HepG2 (cell line): ENCODE measurements around the gene PSMG3. TPM values are rescaled to one million over a fixed set of nuclear protein-coding genes. Genes with fewer than 3 reads are reported as not detected.
A peak's percentile ranks its signal among the peaks of the same experiment; 100 is the strongest.

Source experiments
- AGO2 ChIP-seq: fragments of 200-400 bp; formaldehyde crosslinking; optimal IDR thresholded peaks from 2 replicates; pipeline ENCODE3; 2017; ENCODE audit warnings: mild to moderate bottlenecking, low read depth, low read length, moderate library complexity
- BHLHE40 ChIP-seq: IDR thresholded peaks from 2 replicates; pipeline ENCODE4 v1.6.1; 2011; ENCODE audit warnings: low read length, improper control_type of control experiment
- FOXK1 ChIP-seq: sonication (generic); formaldehyde crosslinking; IDR thresholded peaks from 2 replicates; pipeline ENCODE4 v1.4.0; 2020; ENCODE audit warnings: low read depth, missing genetic modification reagents, borderline replicate concordance
- IRX3 ChIP-seq: sonication (generic); formaldehyde crosslinking; IDR thresholded peaks from 2 replicates; pipeline ENCODE4 v1.8.1; 2023; ENCODE audit warnings: mild to moderate bottlenecking, low read depth, missing genetic modification reagents, borderline replicate concordance
- MAZ ChIP-seq, 2 experiments: sonication (generic) in 1 of 2; formaldehyde crosslinking in 1 of 2; IDR thresholded peaks; 2 replicates each; pipeline versions ENCODE4 v1.5.0 to v1.6.1; 2012 to 2020; ENCODE audit warnings: low read depth in 2 of 2, mild to moderate bottlenecking in 2 of 2, borderline replicate concordance in 1 of 2, improper control_type of control experiment in 1 of 2, low read length in 1 of 2, missing genetic modification reagents in 1 of 2, moderate library complexity in 1 of 2
- NBN ChIP-seq: fragments of 450-650 bp; conservative IDR thresholded peaks from 2 replicates; pipeline ENCODE4 v1.6.1; 2017
- RFX5 ChIP-seq: IDR thresholded peaks from 2 replicates; pipeline ENCODE4 v1.6.1; 2011; ENCODE audit warnings: low read depth, low read length, improper control_type of control experiment
- SYNCRIP ChIP-seq: fragments of 200-400 bp; formaldehyde crosslinking; IDR thresholded peaks from 2 replicates; pipeline ENCODE4 v1.6.1; 2018; ENCODE audit warnings: mild to moderate bottlenecking, low read depth, low read length; ENCODE audit not compliant: insufficient read depth
- THAP11 ChIP-seq: IDR thresholded peaks from 2 replicates; pipeline ENCODE4 v1.6.1; 2016; ENCODE audit warnings: missing biosample characterization, missing genetic modification reagents
- ZBTB38 ChIP-seq: sonication (generic); formaldehyde crosslinking; IDR thresholded peaks from 2 replicates; pipeline ENCODE4 v1.5.1; 2020; ENCODE audit warnings: mild to moderate bottlenecking, missing genetic modification reagents
- ZIK1 ChIP-seq: sonication (generic); formaldehyde crosslinking; IDR thresholded peaks from 2 replicates; pipeline ENCODE4 v1.5.0; 2020; ENCODE audit warnings: mild to moderate bottlenecking, low read depth, missing genetic modification reagents, borderline replicate concordance
- ZNF10 ChIP-seq: sonication (generic); formaldehyde crosslinking; IDR thresholded peaks from 2 replicates; pipeline ENCODE4 v1.4.0; 2020; ENCODE audit warnings: mild to moderate bottlenecking, low read depth, missing genetic modification reagents, borderline replicate concordance
- ZNF17 ChIP-seq: sonication (generic); formaldehyde crosslinking; IDR thresholded peaks from 2 replicates; pipeline ENCODE4 v1.5.0; 2020; ENCODE audit warnings: mild to moderate bottlenecking, missing genetic modification reagents
- ZNF333 ChIP-seq: sonication (generic); formaldehyde crosslinking; IDR thresholded peaks from 2 replicates; pipeline ENCODE4 v1.4.0; 2020; ENCODE audit warnings: mild to moderate bottlenecking, missing genetic modification reagents, borderline replicate concordance
- ZNF335 ChIP-seq: sonication (generic); formaldehyde crosslinking; IDR thresholded peaks from 2 replicates; pipeline ENCODE4 v1.4.0; 2020; ENCODE audit warnings: missing genetic modification reagents
- ZNF337 ChIP-seq: sonication (generic); formaldehyde crosslinking; IDR thresholded peaks from 2 replicates; pipeline ENCODE4 v1.5.1; 2020; ENCODE audit warnings: missing genetic modification reagents, low read depth, mild to moderate bottlenecking, borderline replicate concordance
- ZNF460 ChIP-seq: sonication (generic); formaldehyde crosslinking; IDR thresholded peaks from 2 replicates; pipeline ENCODE4 v1.5.1; 2020; ENCODE audit warnings: missing genetic modification reagents, mild to moderate bottlenecking, borderline replicate concordance
- ZNF484 ChIP-seq: sonication (generic); formaldehyde crosslinking; IDR thresholded peaks from 2 replicates; pipeline ENCODE4 v1.5.1; 2020; ENCODE audit warnings: mild to moderate bottlenecking, low read depth, missing genetic modification reagents, borderline replicate concordance
- ZNF558 ChIP-seq: sonication (generic); formaldehyde crosslinking; IDR thresholded peaks from 2 replicates; pipeline ENCODE4 v1.9.0; 2022; ENCODE audit warnings: mild to moderate bottlenecking, missing genetic modification reagents, borderline replicate concordance
- ZNF768 ChIP-seq: sonication (generic); formaldehyde crosslinking; IDR thresholded peaks from 2 replicates; pipeline ENCODE4 v1.4.0; 2020; ENCODE audit warnings: missing genetic modification reagents
- ZNF883 ChIP-seq: sonication (generic); formaldehyde crosslinking; IDR thresholded peaks from 2 replicates; pipeline ENCODE4 v1.5.1; 2020; ENCODE audit warnings: mild to moderate bottlenecking, missing genetic modification reagents; ENCODE audit errors: not compliant biosample characterization
- polyA plus RNA-seq, 8 experiments: library from polyadenylated mRNA; depleted of rRNA in 3 of 8; stranded (reverse) in 7 of 8; unstranded in 1 of 8; fragments of >200 nt; fragmentation: Illumina TruSeq in 4 of 8; extraction: Trizol in 4 of 8; gene quantifications; 2 replicates each; pipeline versions ENCODE4 v1.2.1 to v1.2.3, GENCODE V29; 2011 to 2016; ENCODE audit warnings: low read depth in 4 of 8, missing spikeins in 1 of 8, mixed read lengths in 1 of 8; ENCODE audit not compliant: insufficient read depth in 1 of 8
- total RNA-seq, 5 experiments: library from RNA; depleted of rRNA; stranded (reverse); fragments of >200 nt; fragmentation: Illumina TruSeq; extraction: Trizol; gene quantifications; 2 replicates each; pipeline ENCODE4 v1.2.3, GENCODE V29; 2016; ENCODE audit warnings: low read depth in 1 of 5
- TF ChIP-seq, protein P1 (sequence below): IDR thresholded peaks from 2 replicates; pipeline ENCODE4 v1.6.1; 2016; ENCODE audit warnings: control low read depth
- TF ChIP-seq, protein P2 (sequence below): IDR thresholded peaks from 2 replicates; pipeline ENCODE4 v1.6.1; 2016; ENCODE audit warnings: low read depth, control low read depth
- TF ChIP-seq, protein P3 (sequence below): IDR thresholded peaks from 2 replicates; pipeline ENCODE4 v1.6.1; 2012; ENCODE audit warnings: inconsistent platforms
- TF ChIP-seq, protein P4 (sequence below): IDR thresholded peaks from 2 replicates; pipeline ENCODE4 v1.6.1; 2016; ENCODE audit warnings: low read depth

PSMG3 gene
- total and polyA plus RNA-seq, 2 of the 13 experiments (the other 11 are each of a cell fraction or from before 2014, with no cell fraction given) = 29.6 to 48.4 TPM

DNA sequence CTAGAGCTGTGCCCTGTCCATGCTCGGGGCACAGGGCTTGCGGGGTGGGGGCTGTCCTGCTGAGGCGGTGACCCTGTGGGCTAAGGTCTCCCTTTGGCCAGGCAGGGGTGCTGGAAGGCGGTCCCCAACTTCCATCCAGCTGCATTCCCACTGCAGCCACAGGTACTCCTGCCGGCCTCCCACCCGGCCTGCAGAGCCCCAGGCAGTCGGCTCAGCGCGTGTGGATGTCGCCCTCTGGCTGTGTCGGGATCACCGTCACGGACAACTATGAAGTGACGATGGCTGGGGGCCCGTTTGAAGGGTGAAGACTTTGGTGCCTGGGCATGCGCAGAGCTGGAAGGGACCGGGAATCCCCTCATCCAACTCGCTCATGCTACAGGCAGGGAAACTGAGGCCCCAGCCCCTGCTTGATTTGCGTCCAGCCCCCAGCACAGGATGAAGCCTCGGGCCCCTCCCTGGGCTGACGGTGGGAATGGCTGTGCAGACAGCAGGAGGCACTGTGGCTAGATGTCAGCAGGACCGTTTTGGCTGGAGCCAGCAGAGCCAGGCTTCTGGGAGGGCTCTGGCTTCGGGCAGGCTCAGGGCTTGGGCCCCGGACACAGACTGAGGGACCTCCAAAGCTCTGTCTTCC, 11.5 kb downstream of the PSMG3 start (continued):
- TF ChIP-seq ZNF337 = no peak
- TF ChIP-seq NBN = no peak
- TF ChIP-seq ZNF768 = 0 out of 2 replicates have a peak, but pooled peaks have one; percentile 9
- 0 out of 2 replicates have a peak, but pooled peaks have one; percentile 17 for TF ChIP-seq ZBTB38 (CRISPR knock-in tag)
- TF ChIP-seq, protein P1, sequence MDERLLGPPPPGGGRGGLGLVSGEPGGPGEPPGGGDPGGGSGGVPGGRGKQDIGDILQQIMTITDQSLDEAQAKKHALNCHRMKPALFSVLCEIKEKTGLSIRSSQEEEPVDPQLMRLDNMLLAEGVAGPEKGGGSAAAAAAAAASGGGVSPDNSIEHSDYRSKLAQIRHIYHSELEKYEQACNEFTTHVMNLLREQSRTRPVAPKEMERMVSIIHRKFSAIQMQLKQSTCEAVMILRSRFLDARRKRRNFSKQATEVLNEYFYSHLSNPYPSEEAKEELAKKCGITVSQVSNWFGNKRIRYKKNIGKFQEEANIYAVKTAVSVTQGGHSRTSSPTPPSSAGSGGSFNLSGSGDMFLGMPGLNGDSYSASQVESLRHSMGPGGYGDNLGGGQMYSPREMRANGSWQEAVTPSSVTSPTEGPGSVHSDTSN = no peak
- 0 out of 2 replicates have a peak, but pooled peaks have one; percentile 36 for TF ChIP-seq THAP11 (CRISPR knock-in tag)
- TF ChIP-seq, protein P2, sequence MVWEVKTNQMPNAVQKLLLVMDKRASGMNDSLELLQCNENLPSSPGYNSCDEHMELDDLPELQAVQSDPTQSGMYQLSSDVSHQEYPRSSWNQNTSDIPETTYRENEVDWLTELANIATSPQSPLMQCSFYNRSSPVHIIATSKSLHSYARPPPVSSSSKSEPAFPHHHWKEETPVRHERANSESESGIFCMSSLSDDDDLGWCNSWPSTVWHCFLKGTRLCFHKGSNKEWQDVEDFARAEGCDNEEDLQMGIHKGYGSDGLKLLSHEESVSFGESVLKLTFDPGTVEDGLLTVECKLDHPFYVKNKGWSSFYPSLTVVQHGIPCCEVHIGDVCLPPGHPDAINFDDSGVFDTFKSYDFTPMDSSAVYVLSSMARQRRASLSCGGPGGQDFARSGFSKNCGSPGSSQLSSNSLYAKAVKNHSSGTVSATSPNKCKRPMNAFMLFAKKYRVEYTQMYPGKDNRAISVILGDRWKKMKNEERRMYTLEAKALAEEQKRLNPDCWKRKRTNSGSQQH (CRISPR knock-in tag) = no peak
- TF ChIP-seq ZIK1 = 0 out of 2 replicates have a peak, but pooled peaks have one; percentile 25
- TF ChIP-seq IRX3 = no peak
- TF ChIP-seq FOXK1 (CRISPR knock-in tag) = no peak
- no peak for TF ChIP-seq ZNF484 (CRISPR knock-in tag)
- no peak for TF ChIP-seq ZNF335 (CRISPR knock-in tag)
- TF ChIP-seq ZNF460 (CRISPR knock-in tag) = no peak
- 0 out of 2 replicates have a peak, but pooled peaks have one; percentile 25 for TF ChIP-seq BHLHE40
- no peak for TF ChIP-seq ZNF558 (CRISPR knock-in tag)
- peak; percentile 49; the same call in 1 of the 2 replicates for TF ChIP-seq MAZ (IDR thresholded peaks at IDR 0.05; ENCODE audit: borderline replicate concordance, low read depth, low read length)
- 0 out of 2 replicates have a peak, but pooled peaks have one; percentile 37 for TF ChIP-seq MAZ (CRISPR knock-in tag; IDR thresholded peaks at IDR 0.05; ENCODE audit: low read depth)
- TF ChIP-seq, protein P3, sequence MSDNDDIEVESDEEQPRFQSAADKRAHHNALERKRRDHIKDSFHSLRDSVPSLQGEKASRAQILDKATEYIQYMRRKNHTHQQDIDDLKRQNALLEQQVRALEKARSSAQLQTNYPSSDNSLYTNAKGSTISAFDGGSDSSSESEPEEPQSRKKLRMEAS = peak; percentile 56; the same call in 1 of the 2 replicates
- TF ChIP-seq SYNCRIP = no peak
- TF ChIP-seq ZNF17 (CRISPR knock-in tag) = no peak
- TF ChIP-seq, protein P4, sequence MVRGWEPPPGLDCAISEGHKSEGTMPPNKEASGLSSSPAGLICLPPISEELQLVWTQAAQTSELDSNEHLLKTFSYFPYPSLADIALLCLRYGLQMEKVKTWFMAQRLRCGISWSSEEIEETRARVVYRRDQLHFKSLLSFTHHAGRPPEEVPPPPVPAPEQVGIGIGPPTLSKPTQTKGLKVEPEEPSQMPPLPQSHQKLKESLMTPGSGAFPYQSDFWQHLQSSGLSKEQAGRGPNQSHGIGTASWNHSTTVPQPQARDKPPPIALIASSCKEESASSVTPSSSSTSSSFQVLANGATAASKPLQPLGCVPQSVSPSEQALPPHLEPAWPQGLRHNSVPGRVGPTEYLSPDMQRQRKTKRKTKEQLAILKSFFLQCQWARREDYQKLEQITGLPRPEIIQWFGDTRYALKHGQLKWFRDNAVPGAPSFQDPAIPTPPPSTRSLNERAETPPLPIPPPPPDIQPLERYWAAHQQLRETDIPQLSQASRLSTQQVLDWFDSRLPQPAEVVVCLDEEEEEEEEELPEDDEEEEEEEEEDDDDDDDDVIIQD = no peak
- peak; percentile 57 for TF ChIP-seq ZNF883
- TF ChIP-seq AGO2 = no peak
- no peak for TF ChIP-seq ZNF10 (CRISPR knock-in tag)
- no peak for TF ChIP-seq RFX5
- 0 out of 2 replicates have a peak, but pooled peaks have one; percentile 35 for TF ChIP-seq ZNF333
